ENCODE measurements around the gene C16orf95.

C16orf95 gene

DNA sequence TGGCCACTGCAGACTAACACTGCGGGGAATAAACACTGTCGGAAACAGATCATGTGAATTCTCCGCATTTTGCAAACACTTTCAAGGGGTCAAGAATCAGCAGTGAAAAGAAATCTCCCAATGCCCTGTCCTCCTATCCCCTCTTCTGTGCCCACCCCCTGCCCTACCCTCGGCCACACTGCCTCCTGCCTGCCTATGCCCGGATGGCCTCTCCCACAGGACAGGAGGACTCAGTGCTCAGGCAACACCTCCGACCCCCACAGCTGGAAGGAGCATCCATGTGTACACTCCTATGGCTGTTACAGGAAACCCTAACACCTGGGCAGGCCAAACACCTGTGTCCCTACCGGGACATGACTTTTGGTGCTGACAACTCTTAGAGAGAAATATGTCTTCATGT is 41.9 kb upstream of the C16orf95 start:
- H4K20me1 ChIP-seq (ENCODE audit: insufficient read depth, low read length): peaks cover 8% of the 10 kb centered on the region

DNA sequence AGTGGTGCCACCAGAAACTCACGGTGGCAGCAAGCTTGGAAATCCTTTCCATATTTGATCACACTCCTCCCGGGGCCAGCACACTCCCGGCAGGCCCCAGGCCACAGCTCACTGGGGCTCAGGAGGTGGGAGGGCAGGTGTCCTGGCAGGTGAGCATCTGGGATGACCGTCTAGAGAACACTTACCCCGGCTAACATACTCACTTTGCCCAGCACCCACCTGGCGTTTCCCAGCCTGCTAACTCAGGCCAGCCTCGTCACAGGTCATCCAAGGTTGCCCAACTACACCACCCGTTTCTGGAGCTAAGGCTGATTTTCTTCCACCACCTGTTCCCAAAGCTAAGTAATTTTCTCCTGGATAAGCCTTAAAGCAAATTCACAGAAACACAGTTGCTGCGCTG is 41.5 kb upstream of the C16orf95 start:
- H3K4me2 ChIP-seq (ENCODE audit: low read length): no peak overlapping the region
- H3K27ac ChIP-seq (ENCODE audit: low read length): no peak overlapping the region
- H3K4me3 ChIP-seq (ENCODE audit: low read length): no peak overlapping the region
- no peak overlapping the region for H2AFZ ChIP-seq (ENCODE audit: low read depth, low read length)
- H3K27me3 ChIP-seq (ENCODE audit: low read depth, low read length): no peaks in the 10 kb centered on the region
- peaks cover 3% of the 10 kb centered on the region; the same call in 1 of the 2 replicates for H4K20me1 ChIP-seq (ENCODE audit: insufficient read depth, low read length)
- no peaks in the 10 kb centered on the region for H3K9me3 ChIP-seq (ENCODE audit: insufficient read depth, low read length)
- TF ChIP-seq CTCF (IDR thresholded peaks at IDR 0.05; ENCODE audit: low read depth, low read length) (no peak), EZH2phosphoT487 (IDR thresholded peaks at IDR 0.05; ENCODE audit: low read depth) (no peak)
- no peak overlapping the region for H3K9ac ChIP-seq (ENCODE audit: low read length)
- no peaks in the 10 kb centered on the region for H3K4me1 ChIP-seq (ENCODE audit: low read length)
- peaks cover 3% of the 10 kb centered on the region for H3K36me3 ChIP-seq (replicated peaks; ENCODE audit: low read depth, low read length)
- H3K79me2 ChIP-seq (ENCODE audit: low read length): no peaks in the 10 kb centered on the region

More for the DNA sequence above, 41.9 kb upstream of the C16orf95 start:
- Histone ChIP-seq H3K27me3 (ENCODE audit: low read depth, low read length) (no peaks in the 10 kb centered on the region), H3K9me3 (ENCODE audit: insufficient read depth, low read length) (no peaks in the 10 kb centered on the region), H3K27ac (ENCODE audit: low read length) (no peak overlapping the region), H3K9ac (ENCODE audit: low read length) (no peak overlapping the region), H3K36me3 (replicated peaks; ENCODE audit: low read depth, low read length) (peaks cover 3% of the 10 kb centered on the region), H2AFZ (ENCODE audit: low read depth, low read length) (no peak overlapping the region), H3K4me1 (ENCODE audit: low read length) (no peaks in the 10 kb centered on the region), H3K4me3 (ENCODE audit: low read length) (no peak overlapping the region), H3K4me2 (ENCODE audit: low read length) (no peak overlapping the region), H3K79me2 (ENCODE audit: low read length) (no peaks in the 10 kb centered on the region)
- TF ChIP-seq CTCF (IDR thresholded peaks at IDR 0.05; ENCODE audit: low read depth, low read length): no peak
- no peak for TF ChIP-seq EZH2phosphoT487 (IDR thresholded peaks at IDR 0.05; ENCODE audit: low read depth)

DNA sequence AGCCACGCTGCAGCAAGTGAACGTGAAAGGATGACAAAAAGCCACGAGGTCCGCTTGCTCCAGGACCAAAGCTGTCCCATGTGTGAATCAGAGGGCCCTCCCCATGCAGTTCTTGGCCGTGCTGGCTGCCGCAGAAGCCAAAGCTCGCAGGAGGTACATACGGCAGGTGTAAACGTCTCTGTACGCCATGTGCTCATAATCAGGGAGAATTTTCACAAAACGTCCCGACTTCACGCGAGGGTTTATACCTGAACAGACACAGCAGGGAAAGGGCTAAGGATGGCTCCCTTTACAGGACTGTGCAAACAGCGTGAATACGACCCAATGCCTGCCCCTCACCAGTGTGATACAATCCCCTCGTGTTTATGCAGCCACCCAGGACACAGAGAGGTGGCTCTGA is 41.1 kb upstream of the C16orf95 start:
- TF ChIP-seq CTCF (IDR thresholded peaks at IDR 0.05; ENCODE audit: low read depth, low read length) (no peak), EZH2phosphoT487 (IDR thresholded peaks at IDR 0.05; ENCODE audit: low read depth) (no peak)

DNA sequence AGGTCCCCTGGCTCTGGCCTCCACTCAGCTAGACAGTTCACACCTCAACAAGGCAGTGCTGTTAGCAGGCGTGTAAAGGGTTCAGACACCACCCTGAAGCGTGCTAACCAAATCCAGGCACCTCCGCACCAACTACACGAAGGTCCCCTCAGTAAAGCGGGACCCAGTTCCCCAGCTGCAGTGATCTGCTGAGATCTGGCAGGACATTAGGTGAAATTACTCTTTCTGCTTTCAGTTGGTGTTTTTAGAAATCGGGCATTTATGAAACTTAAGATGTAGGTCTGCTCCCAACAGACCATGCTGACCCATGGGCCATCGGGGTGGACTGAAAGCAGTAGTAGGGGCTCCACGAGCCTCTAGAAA is 39.3 kb upstream of the C16orf95 start:
- H2AFZ ChIP-seq (ENCODE audit: low read depth, low read length): no peak overlapping the region
- no peaks in the 10 kb centered on the region for H4K20me1 ChIP-seq (ENCODE audit: insufficient read depth, low read length)
- H3K9ac ChIP-seq (ENCODE audit: low read length): no peak overlapping the region
- no peaks in the 10 kb centered on the region for H3K4me1 ChIP-seq (ENCODE audit: low read length)
- no peaks in the 10 kb centered on the region for H3K27me3 ChIP-seq (ENCODE audit: low read depth, low read length)
- TF ChIP-seq EZH2phosphoT487 (IDR thresholded peaks at IDR 0.05; ENCODE audit: low read depth) (no peak), CTCF (IDR thresholded peaks at IDR 0.05; ENCODE audit: low read depth, low read length) (no peak)
- no peak overlapping the region for H3K4me2 ChIP-seq (ENCODE audit: low read length)
- H3K27ac ChIP-seq (ENCODE audit: low read length): no peak overlapping the region
- H3K36me3 ChIP-seq (replicated peaks; ENCODE audit: low read depth, low read length): peaks cover 3% of the 10 kb centered on the region
- H3K9me3 ChIP-seq (ENCODE audit: insufficient read depth, low read length): no peaks in the 10 kb centered on the region
- H3K79me2 ChIP-seq (ENCODE audit: low read length): no peaks in the 10 kb centered on the region
- no peak overlapping the region for H3K4me3 ChIP-seq (ENCODE audit: low read length)

More for the DNA sequence above, 41.1 kb upstream of the C16orf95 start:
- Histone ChIP-seq H3K36me3 (replicated peaks; ENCODE audit: low read depth, low read length) (peaks cover 3% of the 10 kb centered on the region), H3K9me3 (ENCODE audit: insufficient read depth, low read length) (no peaks in the 10 kb centered on the region), H3K27ac (ENCODE audit: low read length) (no peak overlapping the region), H3K4me3 (ENCODE audit: low read length) (no peak overlapping the region), H3K4me1 (ENCODE audit: low read length) (no peaks in the 10 kb centered on the region), H3K79me2 (ENCODE audit: low read length) (no peaks in the 10 kb centered on the region), H3K9ac (ENCODE audit: low read length) (no peak overlapping the region), H4K20me1 (ENCODE audit: insufficient read depth, low read length) (no peaks in the 10 kb centered on the region), H2AFZ (ENCODE audit: low read depth, low read length) (no peak overlapping the region), H3K4me2 (ENCODE audit: low read length) (no peak overlapping the region), H3K27me3 (ENCODE audit: low read depth, low read length) (no peaks in the 10 kb centered on the region)

Data from OCI-LY3 (cell line).